GM11168 (cell line): ENCODE data around the gene GH1.
"Not testable (repeated sequence)": the region's sequence is repeated elsewhere in the genome, so short reads cannot be mapped to it uniquely, and the experiment has no call there.

Experiments used
- in situ Hi-C: fragments of 300-500 bp; cut with MboI; formaldehyde crosslinking; loops from one replicate; pipeline ENCODE4 v1.12.0; 2022; ENCODE audit warnings: low sequenced_read_pairs; ENCODE audit not compliant: unreplicated experiment

The GH1 gene

DNA sequence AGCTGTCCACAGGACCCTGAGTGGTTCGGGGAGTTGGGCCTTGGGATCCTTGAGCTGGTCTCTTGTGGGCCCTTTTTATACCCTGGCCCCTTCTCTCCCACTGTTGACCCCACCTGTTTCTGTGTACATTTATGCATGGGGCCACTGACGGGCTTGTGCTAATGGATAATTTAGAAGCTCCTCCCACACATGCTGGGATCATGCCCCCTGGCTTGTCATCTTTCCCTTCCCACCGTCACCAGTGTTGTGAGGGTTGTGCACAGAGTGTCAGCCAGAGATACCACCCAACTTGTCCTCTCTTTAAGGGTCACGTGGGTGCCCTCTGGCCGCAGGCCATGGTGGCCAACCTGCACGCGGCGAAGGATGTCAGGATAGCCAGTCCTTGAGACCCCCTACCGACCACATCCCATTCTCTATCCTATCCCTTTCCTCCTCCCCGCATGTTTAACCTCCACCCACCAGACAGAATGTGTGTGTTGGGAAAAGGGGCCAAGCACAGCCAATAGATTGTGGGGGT is at the start of gene GH1:
GH1 (minus strand) TSS at position 51 of the 517 bp plus-strand sequence. CDS start 63 bp downstream, outside the sequence.
- in situ Hi-C loops: not testable (repeated sequence)

DNA sequence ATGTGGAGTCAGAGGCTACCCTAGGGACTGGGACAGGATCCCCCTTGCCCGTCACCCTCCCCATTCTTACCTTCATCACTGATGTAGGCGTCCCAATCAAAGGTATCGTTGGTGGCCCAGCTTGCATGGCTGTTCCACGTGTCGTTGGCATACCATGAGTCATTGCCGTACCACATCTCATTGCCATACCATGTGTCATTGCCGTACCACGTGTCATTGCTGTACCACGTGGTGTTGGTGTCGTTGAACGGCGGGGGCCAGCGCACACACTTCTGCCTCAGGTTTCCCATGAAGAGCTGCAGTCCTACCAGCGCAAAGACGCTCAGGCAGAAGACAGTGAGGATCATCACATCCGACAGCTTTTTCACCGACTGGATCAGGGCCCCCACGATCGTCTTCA is 49.3 kb upstream of the GH1 start:
- in situ Hi-C loops: no loop called here

DNA sequence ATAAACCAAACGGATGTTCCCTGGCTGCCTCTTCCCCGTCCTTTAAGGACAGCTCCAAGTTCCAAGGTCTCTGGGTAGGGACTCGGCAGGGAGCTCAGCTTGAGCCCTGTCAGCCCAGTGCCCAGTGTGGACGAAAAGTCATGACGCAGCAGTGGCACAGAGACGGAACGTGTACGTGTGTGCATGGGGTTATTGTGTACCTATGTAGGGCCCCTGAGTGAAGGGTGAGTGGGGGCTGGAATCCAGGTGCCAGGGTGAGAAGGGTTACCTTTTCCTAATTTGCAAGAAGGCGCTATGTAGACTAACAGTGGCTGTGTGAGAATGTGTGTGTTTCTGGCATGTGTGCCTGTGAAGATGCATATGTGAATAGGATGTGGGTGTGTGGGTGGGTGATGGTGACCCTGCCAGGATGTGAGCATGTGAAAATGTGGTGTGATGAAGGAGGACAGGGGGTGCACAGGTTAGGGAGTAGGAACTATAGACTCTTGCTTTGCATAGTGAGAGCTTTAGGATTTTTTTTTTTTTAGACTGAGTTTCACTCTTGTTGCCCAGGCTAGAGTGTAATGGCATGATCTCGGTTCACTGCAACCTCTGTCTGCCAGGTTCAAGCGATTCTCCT is 48.1 kb upstream of the GH1 start:
- in situ Hi-C loops: no loop called here

DNA sequence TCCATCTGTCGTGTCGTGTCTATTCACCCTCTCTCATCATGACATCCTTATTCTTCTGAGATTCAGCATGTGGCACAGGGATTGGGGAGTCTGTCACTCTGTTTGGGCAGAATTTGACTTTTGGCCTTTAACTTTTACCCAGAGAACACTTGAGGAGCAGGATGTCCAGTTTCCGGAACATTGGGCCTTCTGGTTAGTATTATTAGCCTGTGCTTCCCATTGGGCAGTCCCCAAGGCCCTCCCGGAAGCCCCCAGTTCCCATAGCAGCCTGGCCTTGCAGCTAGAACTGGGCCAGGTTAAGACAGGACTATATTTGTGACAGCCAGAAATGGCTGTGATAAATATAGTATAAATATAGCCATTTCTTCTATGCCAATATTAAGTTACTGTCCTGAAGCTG is 44.5 kb upstream of the GH1 start:
- in situ Hi-C loops: no loop called here

DNA sequence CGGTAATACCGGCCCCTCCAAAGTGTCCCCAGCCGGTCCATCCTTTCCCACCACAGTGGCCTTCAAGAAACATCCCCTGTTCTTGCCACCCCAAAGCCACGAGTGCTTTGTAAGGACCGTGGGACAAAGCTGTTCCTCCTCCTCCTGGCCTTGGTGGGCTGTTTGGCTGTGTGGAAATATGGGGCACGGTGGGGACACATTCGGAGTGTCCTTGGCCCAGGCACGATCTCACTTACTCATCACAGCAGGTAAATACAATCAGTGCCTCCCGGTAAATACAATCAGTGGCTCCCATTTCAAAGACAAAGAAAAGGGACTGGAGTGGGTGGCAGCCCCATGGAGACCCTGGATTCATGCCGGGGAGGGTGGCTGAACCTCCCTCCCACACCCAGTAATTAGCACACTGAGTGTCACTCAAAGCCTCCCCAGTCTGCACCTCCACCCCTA is 43.7 kb upstream of the GH1 start:
- in situ Hi-C loops: no loop called here

DNA sequence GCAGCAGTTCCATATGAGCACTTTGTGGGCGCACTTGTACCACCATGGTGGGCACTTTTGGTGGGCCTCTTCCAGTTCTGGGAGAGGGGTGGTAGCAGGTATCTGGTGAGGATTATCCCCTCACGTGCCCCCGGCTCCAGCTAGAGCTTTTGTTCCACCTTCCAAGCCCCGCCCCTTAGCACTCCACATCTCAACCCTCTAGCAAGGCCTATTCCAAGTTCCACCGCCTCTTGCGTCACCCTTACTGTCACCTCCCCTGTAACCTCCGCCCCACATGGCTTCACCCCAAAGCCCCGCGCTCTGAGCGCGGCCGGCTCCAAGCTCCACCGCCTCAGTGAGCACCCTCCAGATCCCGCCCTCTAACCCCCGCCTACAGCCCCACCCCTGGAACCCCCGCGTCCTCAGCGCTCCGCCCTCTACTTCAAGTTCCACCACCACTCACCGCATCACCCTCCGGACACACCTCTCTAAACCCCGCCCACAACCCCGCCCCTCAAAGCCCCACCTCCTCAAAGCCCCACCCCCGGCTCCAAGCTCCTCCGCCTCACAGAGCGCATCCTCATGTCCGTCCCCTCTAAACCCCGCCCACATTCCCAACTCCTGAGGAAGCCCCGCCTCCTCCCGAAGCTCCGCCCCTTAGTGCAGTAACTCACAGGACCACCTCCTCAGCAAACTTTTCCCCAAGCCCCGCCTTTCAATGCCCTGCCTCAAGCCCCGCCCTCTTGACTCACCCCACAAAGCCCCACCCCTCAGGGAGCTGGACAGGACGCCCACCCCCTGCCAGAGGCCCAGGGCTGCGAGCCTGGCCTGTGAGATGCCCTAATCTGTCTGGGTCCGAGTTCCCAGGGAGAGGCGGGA is 42.9 kb upstream of the GH1 start:
- in situ Hi-C loops: no loop called here

DNA sequence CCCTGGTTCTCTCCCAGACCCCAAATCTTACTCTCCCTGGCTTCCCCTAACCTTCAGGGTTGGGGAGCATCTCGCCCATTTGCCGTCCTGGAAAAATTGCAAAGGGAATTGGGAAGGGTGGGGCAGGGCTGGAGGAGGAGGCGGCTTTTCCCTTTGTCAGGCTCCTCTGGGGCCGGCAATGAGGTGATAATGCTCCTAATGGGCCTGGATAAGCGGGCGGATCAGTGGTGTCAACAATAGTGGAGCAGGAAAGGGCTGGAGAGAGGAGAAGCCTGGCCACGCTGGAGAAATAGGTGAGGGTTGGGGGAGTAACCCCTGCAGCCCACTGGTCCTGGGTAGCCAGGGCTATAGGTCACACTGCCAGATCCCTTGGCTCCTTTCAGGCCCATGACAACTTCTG is 41.8 kb upstream of the GH1 start:
- in situ Hi-C loops: no loop called here

DNA sequence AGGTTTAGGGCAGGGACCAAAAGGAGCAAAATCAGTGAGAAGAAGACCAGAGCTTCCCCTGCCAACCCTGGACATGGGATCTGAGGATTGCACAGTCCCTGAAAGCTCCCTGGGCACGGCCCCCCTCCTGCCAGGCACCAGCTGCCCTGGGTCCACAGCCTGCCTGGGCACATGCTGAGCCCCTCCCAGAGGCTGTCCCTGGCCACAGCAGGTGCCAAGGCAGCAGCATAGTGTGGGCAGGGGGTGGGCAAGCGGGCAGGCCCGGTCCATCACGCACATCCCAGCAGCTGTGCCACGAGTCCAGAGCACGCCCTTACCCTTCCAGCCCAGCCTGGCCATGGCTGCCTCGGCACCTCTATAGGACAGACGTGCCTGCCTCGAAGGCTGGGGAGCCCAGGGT is 41.4 kb upstream of the GH1 start:
- in situ Hi-C loops: no loop called here

DNA sequence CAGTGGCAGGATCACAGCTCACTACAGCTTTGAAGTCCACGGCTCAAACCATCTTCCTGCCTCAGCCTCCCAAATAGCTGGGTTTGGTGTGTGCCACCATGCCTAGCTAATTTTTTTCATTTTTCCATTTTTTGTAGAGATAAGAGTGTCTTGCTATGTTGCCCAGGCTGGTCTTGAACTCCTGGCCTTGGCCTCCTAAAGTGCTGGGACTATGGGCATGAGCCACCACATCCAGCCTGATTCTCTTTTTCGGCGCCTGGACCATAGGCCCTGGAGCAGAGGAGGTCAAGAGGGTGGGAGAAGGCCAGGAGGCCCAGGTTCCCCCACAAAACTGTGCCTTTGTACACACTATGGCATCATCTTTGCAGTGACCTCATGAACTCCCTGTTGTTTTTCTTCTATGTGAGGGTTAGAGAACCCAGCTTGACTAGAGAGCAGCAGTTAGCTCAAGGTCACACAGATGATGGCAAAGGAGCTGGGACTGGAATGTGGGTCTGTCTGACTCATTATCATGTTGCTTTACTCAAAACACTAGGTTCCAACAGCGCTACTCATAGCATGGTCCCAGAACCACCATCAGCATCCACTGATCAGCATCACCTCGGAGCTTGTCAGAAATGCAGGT is 37.8 kb upstream of the GH1 start:
- in situ Hi-C loops: no loop called here

DNA sequence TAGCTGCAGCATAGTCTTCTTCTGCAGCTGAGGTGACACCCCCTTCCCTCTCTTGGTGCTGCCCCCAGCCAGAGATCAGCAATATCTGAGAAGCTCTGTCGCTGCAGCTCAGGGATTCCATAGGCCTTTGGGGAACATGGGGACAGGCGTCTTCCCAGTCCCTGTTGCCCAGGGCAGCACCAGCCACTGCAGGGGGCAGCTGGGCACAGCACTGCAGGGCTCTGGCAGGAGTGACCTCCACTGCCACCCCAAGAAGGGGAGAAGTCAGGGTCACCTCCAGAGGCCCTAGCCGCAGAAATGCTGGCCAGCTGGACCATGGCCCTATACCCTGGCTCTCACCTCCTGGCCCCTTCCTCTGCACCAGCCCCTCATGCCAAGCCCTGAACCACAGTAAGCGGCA is 37.2 kb upstream of the GH1 start:
- in situ Hi-C loops: no loop called here

DNA sequence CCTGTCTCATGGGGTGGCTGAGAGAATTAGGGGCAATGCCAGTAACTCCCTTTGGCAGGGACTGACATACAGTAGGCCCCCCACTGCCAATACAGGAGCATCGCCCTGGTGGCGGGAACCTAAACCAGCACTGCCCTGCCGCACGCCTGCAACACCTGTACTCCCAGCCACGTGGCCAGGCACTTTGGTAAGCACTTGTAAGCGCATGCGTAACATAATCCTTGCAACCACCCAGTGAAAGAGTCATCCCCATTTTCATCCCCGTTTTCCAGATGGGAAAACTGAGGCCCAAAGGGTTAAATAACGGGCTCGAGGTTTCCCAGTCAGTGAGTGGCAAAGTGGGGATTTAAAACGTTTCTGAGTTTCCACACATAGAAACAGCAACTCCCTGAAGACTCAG is 36.6 kb upstream of the GH1 start:
- in situ Hi-C loops: no loop called here

DNA sequence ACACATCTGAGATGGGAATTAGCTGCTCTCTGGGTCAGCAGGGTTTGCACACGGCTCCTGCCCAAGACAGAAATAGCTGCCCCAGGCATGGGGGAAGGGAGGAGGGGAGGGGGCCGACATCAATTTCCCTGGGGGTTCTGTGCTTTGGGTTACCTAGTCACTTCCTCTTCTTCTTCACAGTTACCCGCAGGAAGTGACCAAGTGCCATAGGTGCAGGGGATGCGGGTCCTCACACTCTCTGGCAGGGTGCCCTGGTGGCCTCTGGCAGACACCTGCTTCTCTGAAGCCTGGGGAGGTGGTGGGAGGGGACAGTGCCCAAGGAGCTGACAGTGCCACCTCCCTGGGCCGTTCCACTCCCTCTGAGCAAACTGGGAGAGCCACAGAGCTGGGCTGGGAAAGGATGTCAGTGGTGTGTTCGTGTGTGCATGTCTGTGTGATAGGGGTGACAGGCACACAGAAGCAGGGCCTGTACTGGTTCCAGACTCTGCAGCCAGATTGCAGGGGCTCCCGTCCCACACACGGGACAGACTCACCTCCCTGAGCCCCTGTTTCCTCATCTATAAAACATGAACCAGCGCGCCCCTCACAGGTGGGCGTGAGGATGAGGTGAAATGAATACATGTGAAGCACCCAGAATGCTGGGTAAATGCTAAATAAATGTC is 35.9 kb upstream of the GH1 start:
- in situ Hi-C loops: no loop called here

DNA sequence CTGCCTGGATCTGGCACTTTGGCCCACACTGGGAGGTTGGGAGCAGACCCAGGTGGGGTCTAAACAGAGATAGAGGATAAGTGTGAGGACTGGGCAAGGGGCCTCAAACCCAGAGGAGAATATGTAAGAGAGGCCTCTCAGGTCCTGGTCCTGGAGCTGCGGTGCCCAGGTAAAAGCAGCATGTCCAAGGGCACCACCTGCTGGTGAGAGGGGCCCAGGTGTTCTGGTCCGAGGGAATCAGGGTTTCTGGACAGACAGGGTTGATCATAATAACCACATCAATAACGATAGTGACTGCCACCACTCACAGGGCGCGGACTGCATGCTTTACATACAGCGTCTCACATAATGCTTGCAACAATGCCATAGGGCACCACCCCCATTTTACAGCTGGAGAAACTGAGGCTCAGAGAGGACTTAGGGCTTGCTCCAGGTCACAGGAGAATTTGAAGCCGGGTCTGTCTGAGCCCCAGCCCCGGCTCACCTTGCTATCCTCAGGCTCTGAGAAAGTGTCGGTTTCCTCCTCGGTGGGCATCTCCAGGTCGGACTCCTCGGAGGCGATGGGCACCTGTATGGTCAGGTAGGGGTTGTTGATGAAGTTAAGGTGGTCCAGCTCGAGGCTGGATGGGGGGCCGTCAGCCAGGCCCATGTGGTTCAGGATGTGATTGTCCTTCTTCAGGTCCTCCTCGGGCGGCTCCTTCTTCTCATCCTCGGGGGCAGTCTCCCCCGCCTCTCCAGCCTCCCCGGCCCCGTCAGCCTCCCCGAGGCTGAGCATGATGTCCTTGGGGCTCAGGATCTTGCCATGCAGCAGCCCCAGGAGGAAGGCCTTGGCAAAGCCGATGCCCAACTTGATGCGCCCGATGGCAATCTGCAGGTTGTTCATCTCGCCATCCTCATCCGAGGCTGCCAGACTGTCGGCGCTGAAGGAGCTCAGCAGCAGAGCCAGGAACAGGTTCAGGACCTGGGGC is 32.6 kb upstream of the GH1 start:
- in situ Hi-C loops: no loop called here

DNA sequence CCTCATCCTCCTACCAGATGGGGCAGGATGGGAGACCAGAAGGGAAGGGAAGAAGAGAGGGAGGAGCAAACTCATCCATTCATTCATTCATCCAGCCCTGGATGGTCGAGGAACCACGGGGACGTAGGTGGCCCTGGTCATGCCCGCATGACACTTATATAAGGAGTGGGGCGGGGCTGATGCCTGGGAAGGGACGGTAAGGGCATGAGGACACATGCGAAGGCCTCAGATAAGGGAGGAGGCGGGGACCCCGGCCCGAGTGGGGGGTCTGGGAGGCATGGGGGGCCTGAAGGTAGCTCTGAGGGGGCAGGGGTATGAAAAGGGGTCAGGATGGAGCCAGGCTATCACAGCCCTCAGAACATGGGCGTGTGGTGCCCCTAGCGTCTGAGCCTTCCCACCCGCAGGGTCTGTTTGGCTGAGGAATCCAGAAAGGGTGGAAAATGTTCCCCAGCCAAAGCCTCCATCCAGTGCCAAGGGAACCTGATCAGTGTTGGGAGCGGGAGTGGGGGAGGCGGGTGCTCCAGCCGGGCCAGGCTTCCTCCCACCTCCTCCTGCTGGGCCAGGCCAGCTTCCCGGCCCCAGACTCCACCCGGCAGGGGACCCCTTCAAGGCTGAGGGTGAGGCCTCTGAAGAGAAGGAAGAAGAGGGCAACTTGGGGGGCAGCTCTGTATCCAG is 31.1 kb upstream of the GH1 start:
- in situ Hi-C loops: loop anchor here (25.0 kb wide), 1 partner anchor 188 kb away; the partner anchor contains the start of gene ERN1

DNA sequence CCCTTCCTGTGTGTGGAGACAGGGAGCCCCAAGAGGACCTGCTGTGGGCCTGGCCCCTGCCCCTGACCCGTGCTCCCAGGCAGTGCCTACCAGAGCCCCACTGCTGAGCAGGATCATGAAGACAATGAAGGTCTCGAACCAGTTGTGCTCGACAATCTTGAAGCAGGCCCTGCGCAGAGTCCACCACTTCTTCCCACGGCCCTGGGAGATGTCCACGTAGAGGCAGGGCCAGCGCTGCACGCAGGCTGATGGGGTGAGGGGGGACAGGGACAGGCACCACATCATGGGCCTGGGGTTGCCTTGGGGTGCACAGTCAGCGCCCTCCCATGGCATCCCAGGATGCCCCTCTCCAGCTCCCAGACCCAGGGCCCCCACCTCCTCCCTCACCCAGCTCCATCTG is 29.9 kb upstream of the GH1 start:
- in situ Hi-C loops: loop anchor here (25.0 kb wide), 1 partner anchor 189 kb away; the partner anchor contains the start of gene ERN1

DNA sequence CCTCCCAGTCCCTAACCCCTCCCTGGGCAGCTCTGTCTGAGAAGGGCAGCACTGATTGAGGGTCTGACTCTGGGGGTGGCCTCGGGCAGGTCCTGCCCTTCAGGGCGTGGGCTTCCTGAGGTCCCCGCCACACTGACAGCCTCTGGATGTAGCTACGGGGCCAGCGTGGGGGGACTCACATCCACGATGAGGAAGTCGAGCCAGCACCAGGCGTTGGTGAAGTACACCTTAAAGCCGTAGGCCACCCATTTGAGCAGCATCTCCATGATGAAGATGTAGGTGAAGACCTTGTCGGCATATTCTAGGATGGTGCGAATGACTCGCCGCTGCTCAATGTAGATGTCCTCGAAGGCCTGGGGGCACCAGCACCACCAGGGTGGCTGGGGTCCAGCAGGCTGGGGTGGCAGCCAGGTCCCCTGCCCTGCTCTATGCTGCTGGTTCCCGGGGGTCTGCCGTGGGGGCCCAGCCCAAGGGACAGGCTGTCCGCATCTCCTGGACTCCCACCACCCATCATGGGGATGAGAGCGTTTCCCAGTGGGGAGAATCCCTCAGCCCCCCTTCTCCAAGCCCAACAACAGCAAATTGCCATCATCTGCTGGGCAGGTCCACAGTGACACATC is 29.2 kb upstream of the GH1 start:
- in situ Hi-C loops: loop anchor here (25.0 kb wide), 1 partner anchor 189 kb away; the partner anchor contains the start of gene ERN1

DNA sequence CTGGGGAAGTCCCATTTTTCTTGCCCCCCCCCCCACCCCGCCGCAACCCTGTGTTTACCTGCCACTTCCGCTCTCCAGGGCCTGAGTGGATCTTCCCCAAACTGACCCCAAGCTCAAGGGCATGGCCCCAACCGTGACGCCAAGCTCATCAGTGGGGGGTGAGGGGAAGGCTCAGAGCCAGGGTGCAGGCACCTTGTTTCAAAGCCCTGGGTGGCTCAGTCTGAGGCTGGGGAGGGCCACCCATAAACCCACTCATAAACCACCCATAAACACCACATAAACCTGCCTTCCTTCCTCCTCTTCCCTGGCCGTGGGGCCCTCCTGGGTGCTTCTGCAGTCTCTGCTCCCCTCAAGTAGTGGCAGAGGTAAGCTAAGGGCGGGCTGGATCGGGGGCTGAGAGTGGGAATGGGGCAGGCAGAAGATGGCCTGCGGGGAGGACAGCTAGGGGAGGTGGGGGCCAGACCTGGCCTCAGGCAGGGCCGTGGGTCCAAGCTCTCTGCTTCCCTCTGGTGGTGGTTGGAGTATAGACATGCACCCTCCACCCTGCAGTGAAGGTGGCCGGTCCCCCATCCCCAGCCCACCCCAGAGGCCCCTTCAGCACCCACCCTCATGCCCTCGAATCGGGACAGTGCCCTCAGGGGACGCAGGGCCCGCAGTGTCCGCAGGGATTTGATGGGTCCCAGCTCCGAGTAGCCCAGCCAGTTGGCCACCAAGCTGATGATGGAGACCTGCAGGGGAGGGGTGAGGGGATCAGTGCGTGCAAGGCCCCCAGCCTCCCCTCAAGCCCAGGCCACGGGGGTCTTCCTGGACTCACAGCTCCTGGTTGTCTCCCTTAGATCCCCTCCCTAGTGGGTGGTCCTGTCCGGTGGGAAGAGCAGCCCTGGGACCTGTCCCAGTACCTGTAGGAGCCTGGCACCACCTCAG is 28.1 kb upstream of the GH1 start:
- in situ Hi-C loops: loop anchor here (25.0 kb wide), 1 partner anchor 191 kb away; the partner anchor contains the start of gene ERN1
